ENCODE data around the gene SDF2L1. TPM values are rescaled to one million over a fixed set of nuclear protein-coding genes. Genes with fewer than 3 reads are reported as not detected.
"Not testable (repeated sequence)": the region's sequence is repeated elsewhere in the genome, so short reads cannot be mapped to it uniquely, and the experiment has no call there.

Gene SDF2L1, protein sequence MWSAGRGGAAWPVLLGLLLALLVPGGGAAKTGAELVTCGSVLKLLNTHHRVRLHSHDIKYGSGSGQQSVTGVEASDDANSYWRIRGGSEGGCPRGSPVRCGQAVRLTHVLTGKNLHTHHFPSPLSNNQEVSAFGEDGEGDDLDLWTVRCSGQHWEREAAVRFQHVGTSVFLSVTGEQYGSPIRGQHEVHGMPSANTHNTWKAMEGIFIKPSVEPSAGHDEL
- total RNA-seq (10 to 100 TPM; 22.1 to 55.4 (median 50.2) TPM), total RNA-seq (9.5 to 49.8 (median 14.7) reads per million in 29 experiments)
- total RNA-seq (2013), result 14.0 TPM

DNA sequence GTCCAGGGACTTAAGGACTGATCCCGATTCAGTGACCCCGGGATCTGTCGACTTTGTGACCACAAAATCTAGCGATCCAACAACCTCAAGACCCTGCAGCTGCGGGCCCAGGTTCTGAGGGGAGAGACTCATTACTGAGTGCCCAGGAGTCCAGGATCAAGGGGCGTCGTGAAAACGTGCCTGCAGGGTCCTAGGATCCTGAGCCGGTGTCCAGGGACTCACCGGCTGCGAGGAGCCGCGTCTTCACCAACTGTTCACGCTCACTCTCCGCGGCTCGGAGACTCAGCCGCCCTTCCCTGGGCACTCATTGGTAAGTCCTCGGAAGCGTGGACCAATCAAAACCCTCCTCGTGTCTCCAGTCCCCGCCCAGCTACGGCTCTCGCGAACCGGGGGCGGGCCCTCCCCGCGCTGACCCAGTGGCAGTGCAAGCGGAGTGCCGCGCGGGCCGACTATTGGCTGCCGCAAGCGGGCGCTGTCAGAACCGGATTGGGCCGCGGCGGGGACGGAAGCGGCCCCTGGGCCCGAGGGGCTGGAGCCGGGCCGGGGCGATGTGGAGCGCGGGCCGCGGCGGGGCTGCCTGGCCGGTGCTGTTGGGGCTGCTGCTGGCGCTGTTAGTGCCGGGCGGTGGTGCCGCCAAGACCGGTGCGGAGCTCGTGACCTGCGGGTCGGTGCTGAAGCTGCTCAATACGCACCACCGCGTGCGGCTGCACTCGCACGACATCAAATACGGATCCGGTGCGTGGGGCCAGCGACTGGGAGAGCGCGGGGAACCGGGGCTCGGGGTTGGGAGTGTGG, at the start of gene SDF2L1:
SDF2L1 (plus strand) TSS at position 514 of the 795 bp plus-strand sequence; CDS start at position 549, 35 bp downstream.
- Histone ChIP-seq H3K9me3 (no peaks in the 10 kb centered on the region), H3K27ac (ENCODE audit: low read length) (peak within 1 kb of the TSS; percentile 52), H3K4me1 (ENCODE audit: control insufficient read depth in 1 of 2, extremely low read depth in 1 of 2, insufficient read depth in 2 of 2, low read length in 2 of 2) (peaks cover 7 to 34% of the 10 kb centered on the region in 2 experiments), H3K27me3 (replicated peaks in 1 of 2; ENCODE audit: control insufficient read depth in 2 of 2, extremely low read depth in 1 of 2, insufficient read depth in 2 of 2, low read length in 1 of 2) (peaks cover 0 to 5% of the 10 kb centered on the region in 2 experiments), H3K4me3 (ENCODE audit: control insufficient read depth in 1 of 2, extremely low read depth in 1 of 2, low read length in 1 of 2) (peak within 1 kb of the TSS; percentile 56 to 87), H3K36me3 (ENCODE audit: control insufficient read depth in 2 of 2, extremely low read depth in 1 of 2, insufficient read depth in 1 of 2, low read length in 1 of 2) (peaks cover 0 to 13% of the 10 kb centered on the region in 2 donors)
- DNase-seq, result peak; percentile 96 to 99 (median 97)
- Mint-ChIP-seq H3K4me1 (peaks cover 28 to 34% (median 32%) of the 10 kb centered on the region in 3 donors), H3K27me3 (no peaks in the 10 kb centered on the region), H3K36me3 (peaks cover 15% of the 10 kb centered on the region), H3K27ac (peak within 1 kb of the TSS; percentile 74 to 90), H3K4me3 (peak within 1 kb of the TSS; percentile 77 to 88 (median 83)), H3K9me3 (no peaks in the 10 kb centered on the region)
- ChIA-PET CTCF (interaction anchor here (0.6 to 4.3 kb wide), 8 partner anchors 8 to 69 kb away, joined by 3 to 51 read pairs (median 6); partner anchors contain the start of genes CCDC116 (in 1 of the 2) and YDJC (in 1 of the 2)), POLR2A (interaction anchor here in 1 of 2 donors (0.6 to 1.9 kb wide), 2 partner anchors 13 to 22 kb away, joined by 4 to 9 read pairs; partner anchors contain the start of gene YDJC)
- ATAC-seq (replicated peaks in 1 of 4), result peak; percentile 96 to 98 (median 96)
- under 1% methylated on average over 74 of the region's 76 CpGs for WGBS (ENCODE audit: insufficient coverage)

- no peaks in the 10 kb centered on the region for H3K9me3 Mint-ChIP-seq
- no peak overlapping the region for H3K4me3 ChIP-seq (ENCODE audit: control insufficient read depth in 1 of 2, extremely low read depth in 1 of 2, low read length in 1 of 2)
- no peaks in the 10 kb centered on the region for H3K27me3 ChIP-seq (replicated peaks in 1 of 2; ENCODE audit: control insufficient read depth in 2 of 2, extremely low read depth in 1 of 2, insufficient read depth in 2 of 2, low read length in 1 of 2)
- peaks cover 5 to 35% of the 10 kb centered on the region in 2 donors for H3K36me3 ChIP-seq (ENCODE audit: control insufficient read depth in 2 of 2, extremely low read depth in 1 of 2, insufficient read depth in 1 of 2, low read length in 1 of 2)
- no peaks in the 10 kb centered on the region for H3K9me3 ChIP-seq
- DNase-seq (no peak), ATAC-seq (replicated peaks in 1 of 4) (no peak)
- H3K4me1 Mint-ChIP-seq, result peaks cover 65 to 75% (median 74%) of the 10 kb centered on the region in 3 donors
- H3K27ac Mint-ChIP-seq, result no peak overlapping the region
- no peak overlapping the region for H3K4me3 Mint-ChIP-seq
- ChIA-PET CTCF (interaction anchor here in 1 of 2 donors (1.0 kb wide), 1 partner anchor 16 kb away, joined by 3 read pairs; no protein-coding TSS in a partner anchor), POLR2A (interaction anchor here in 1 of 2 donors (0.5 kb wide), 1 partner anchor 27 kb away, joined by 7 read pairs; no protein-coding TSS in a partner anchor)
- peaks cover 0 to 43% of the 10 kb centered on the region in 2 experiments for H3K4me1 ChIP-seq (ENCODE audit: control insufficient read depth in 1 of 2, extremely low read depth in 1 of 2, insufficient read depth in 2 of 2, low read length in 2 of 2)
- WGBS (ENCODE audit: insufficient coverage), result no CpG with 5 or more reads among the region's 3 CpGs
- H3K27ac ChIP-seq (ENCODE audit: low read length), result no peak overlapping the region
- H3K27me3 Mint-ChIP-seq, result no peaks in the 10 kb centered on the region
- peaks cover 40% of the 10 kb centered on the region for H3K36me3 Mint-ChIP-seq
These were observed 49.7 kb upstream of the SDF2L1 start for GRCh38 chr22:21592422-21592821.

GRCh38 chr22:21593406-21594232, 48.5 kb upstream of the SDF2L1 start:
- Mint-ChIP-seq H3K4me3 (no peak overlapping the region), H3K4me1 (peaks cover 66 to 70% (median 68%) of the 10 kb centered on the region in 3 donors), H3K27me3 (no peaks in the 10 kb centered on the region), H3K36me3 (peaks cover 40% of the 10 kb centered on the region), H3K27ac (peak overlapping the region in 1 of 2 donors; percentile 40), H3K9me3 (no peaks in the 10 kb centered on the region)
- ChIA-PET POLR2A (interaction anchor here in 1 of 2 donors (0.6 kb wide), 1 partner anchor 32 kb away, joined by 6 read pairs; no protein-coding TSS in a partner anchor), CTCF (no interaction called here)
- no peak overlapping the region for H3K27ac ChIP-seq (ENCODE audit: low read length)
- ATAC-seq (replicated peaks in 1 of 4) (no peak), DNase-seq (no peak)
- no peaks in the 10 kb centered on the region for H3K27me3 ChIP-seq (replicated peaks in 1 of 2; ENCODE audit: control insufficient read depth in 2 of 2, extremely low read depth in 1 of 2, insufficient read depth in 2 of 2, low read length in 1 of 2)
- no peaks in the 10 kb centered on the region for H3K9me3 ChIP-seq
- H3K36me3 ChIP-seq (ENCODE audit: control insufficient read depth in 2 of 2, extremely low read depth in 1 of 2, insufficient read depth in 1 of 2, low read length in 1 of 2), result peaks cover 3 to 37% of the 10 kb centered on the region in 2 donors
- WGBS (ENCODE audit: insufficient coverage), result 82% methylated on average over 10 of the region's 11 CpGs
- no peak overlapping the region for H3K4me3 ChIP-seq (ENCODE audit: control insufficient read depth in 1 of 2, extremely low read depth in 1 of 2, low read length in 1 of 2)
- peaks cover 0 to 35% of the 10 kb centered on the region in 2 experiments for H3K4me1 ChIP-seq (ENCODE audit: control insufficient read depth in 1 of 2, extremely low read depth in 1 of 2, insufficient read depth in 2 of 2, low read length in 2 of 2)

GRCh38 chr22:21594865-21595452, 47.1 kb upstream of the SDF2L1 start:
- ChIA-PET CTCF (interaction anchor here in 1 of 2 donors (1.1 kb wide), 1 partner anchor 9 kb away, joined by 3 read pairs; no protein-coding TSS in a partner anchor), POLR2A (no interaction called here)
- H3K36me3 Mint-ChIP-seq, result peaks cover 40% of the 10 kb centered on the region
- Histone ChIP-seq H3K27me3 (replicated peaks in 1 of 2; ENCODE audit: control insufficient read depth in 2 of 2, extremely low read depth in 1 of 2, insufficient read depth in 2 of 2, low read length in 1 of 2) (no peaks in the 10 kb centered on the region), H3K4me3 (ENCODE audit: control insufficient read depth in 1 of 2, extremely low read depth in 1 of 2, low read length in 1 of 2) (no peak overlapping the region), H3K27ac (ENCODE audit: low read length) (no peak overlapping the region), H3K36me3 (ENCODE audit: control insufficient read depth in 2 of 2, extremely low read depth in 1 of 2, insufficient read depth in 1 of 2, low read length in 1 of 2) (peaks cover 3 to 44% of the 10 kb centered on the region in 2 donors), H3K4me1 (ENCODE audit: control insufficient read depth in 1 of 2, extremely low read depth in 1 of 2, insufficient read depth in 2 of 2, low read length in 2 of 2) (peaks cover 0 to 34% of the 10 kb centered on the region in 2 experiments), H3K9me3 (no peaks in the 10 kb centered on the region)
- WGBS (ENCODE audit: insufficient coverage), result 93% methylated on average over 2 of the region's 5 CpGs
- H3K27me3 Mint-ChIP-seq, result no peaks in the 10 kb centered on the region
- no peak overlapping the region for H3K4me3 Mint-ChIP-seq
- H3K27ac Mint-ChIP-seq, result peak overlapping the region; percentile 0 to 29
- ATAC-seq (replicated peaks in 1 of 4), result no peak
- peaks cover 68 to 71% (median 69%) of the 10 kb centered on the region in 3 donors for H3K4me1 Mint-ChIP-seq
- H3K9me3 Mint-ChIP-seq, result no peaks in the 10 kb centered on the region
- no peak for DNase-seq

DNA sequence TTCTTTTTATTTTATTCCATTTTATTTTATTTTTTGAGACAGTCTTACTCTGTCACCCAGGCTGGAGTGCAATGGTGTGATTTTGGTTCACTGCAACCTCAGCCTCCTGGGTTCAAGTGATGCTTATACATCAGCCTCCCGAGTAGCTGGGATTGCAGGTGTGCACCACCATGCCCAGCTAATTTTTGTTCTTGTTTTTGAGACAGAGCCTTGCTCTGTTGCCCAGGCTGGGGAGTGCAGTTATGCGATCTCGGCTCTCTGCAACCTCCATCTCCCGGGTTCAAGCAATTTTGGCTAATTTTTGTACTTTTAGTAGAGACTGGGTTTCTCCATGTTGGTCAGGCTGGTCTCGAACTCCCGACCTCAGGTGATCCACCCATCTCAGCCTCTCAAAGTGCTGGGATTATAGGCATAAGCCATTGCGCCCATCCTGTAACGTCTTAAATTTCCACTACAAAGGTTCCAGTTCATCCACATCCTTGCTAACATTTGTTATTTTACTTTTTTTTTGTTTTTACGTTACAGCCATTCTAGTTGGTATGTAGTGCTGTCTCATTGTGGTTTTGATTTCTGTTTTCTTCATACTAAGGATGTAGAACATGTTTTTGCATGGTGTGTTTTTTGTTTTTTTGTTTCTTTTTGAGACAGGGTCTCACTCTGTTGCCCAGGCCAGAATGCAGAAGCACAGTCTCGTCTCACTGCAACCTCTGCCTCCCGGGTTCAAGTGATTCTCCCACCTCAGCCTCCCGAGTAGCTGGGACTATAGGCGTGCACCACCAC, 45.6 kb upstream of the SDF2L1 start:
- not testable (repeated sequence) for H3K27ac Mint-ChIP-seq; H3K9me3 Mint-ChIP-seq; H3K9me3 ChIP-seq; ATAC-seq (replicated peaks in 1 of 4); H3K27me3 ChIP-seq (replicated peaks in 1 of 2; ENCODE audit: control insufficient read depth in 2 of 2, extremely low read depth in 1 of 2, insufficient read depth in 2 of 2, low read length in 1 of 2); H3K27ac ChIP-seq (ENCODE audit: low read length); DNase-seq; H3K4me3 Mint-ChIP-seq; H3K4me3 ChIP-seq (ENCODE audit: control insufficient read depth in 1 of 2, extremely low read depth in 1 of 2, low read length in 1 of 2); H3K27me3 Mint-ChIP-seq
- POLR2A ChIA-PET, result interaction anchor here in 1 of 2 donors (0.8 kb wide), 1 partner anchor 11 kb away, joined by 7 read pairs; no protein-coding TSS in a partner anchor
- Mint-ChIP-seq H3K4me1 (peaks cover 54 to 63% (median 57%) of the 10 kb centered on the region in 3 donors), H3K36me3 (peaks cover 40% of the 10 kb centered on the region)
- 100% methylated on average over 6 of the region's 13 CpGs for WGBS (ENCODE audit: insufficient coverage)
- H3K4me1 ChIP-seq (ENCODE audit: control insufficient read depth in 1 of 2, extremely low read depth in 1 of 2, insufficient read depth in 2 of 2, low read length in 2 of 2), result peaks cover 0 to 23% of the 10 kb centered on the region in 2 experiments
- CTCF ChIA-PET, result interaction anchor here in 1 of 2 donors (1.1 kb wide), 1 partner anchor 7 kb away, joined by 3 read pairs; no protein-coding TSS in a partner anchor
- H3K36me3 ChIP-seq (ENCODE audit: control insufficient read depth in 2 of 2, extremely low read depth in 1 of 2, insufficient read depth in 1 of 2, low read length in 1 of 2), result peaks cover 3 to 44% of the 10 kb centered on the region in 2 donors

Data from T-cell (primary cell).